ENCODE measurements around the gene SAMD9L. TPM values are rescaled to one million over a fixed set of nuclear protein-coding genes. Genes with fewer than 3 reads are reported as not detected.

Gene SAMD9L
- total and polyA plus RNA-seq, 2 donors from 2014 or later: 4.5 to 14.9 TPM

DNA sequence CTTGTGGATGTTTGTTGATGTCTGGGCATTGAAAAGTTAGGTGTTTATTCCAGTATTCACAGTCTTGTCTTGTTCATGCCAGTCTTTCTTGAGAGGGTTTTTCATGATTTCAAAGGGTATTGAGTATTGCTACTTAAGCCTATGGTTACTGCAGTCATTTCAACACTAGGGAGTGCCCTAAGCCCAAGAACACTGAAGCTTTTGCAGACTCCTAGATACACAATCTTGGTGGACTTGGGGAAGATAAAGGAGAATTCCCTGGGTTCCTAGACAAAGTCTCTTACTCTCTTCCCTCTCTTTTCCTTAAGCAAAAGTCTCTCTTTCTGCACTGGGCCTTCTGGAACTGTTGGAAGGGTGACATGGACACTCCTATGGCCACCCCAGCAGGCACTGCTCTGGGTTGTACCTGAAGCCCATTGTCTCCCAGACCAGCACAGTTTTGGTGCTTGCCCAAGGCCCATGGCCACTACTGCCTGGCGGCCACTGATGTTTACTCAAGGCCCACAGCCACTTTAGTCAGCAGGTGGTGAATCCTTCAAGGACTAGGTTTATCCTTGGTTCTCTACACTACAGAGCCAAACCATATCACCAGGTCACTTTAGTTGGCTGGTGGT lies 55.3 kb downstream of the SAMD9L start:
- Histone ChIP-seq H3K27ac (ENCODE audit: low read depth in 2 of 2, low read length in 2 of 2) (no peak overlapping the region), H3K36me3 (ENCODE audit: control insufficient read depth in 2 of 3, insufficient read depth in 3 of 3, low read length in 3 of 3) (no peaks in the 10 kb centered on the region), H3K9ac (ENCODE audit: low read length in 3 of 3) (no peak overlapping the region), H3K27me3 (ENCODE audit: control insufficient read depth, insufficient read depth, low read length) (no peaks in the 10 kb centered on the region), H3K9me3 (ENCODE audit: control insufficient read depth in 2 of 3, insufficient read depth in 1 of 3, low read length in 3 of 3) (no peaks in the 10 kb centered on the region), H3K4me3 (ENCODE audit: low read length in 3 of 3) (no peak overlapping the region), H3K4me1 (ENCODE audit: control insufficient read depth in 2 of 3, insufficient read depth in 2 of 3, low read depth in 1 of 3, low read length in 3 of 3) (no peaks in the 10 kb centered on the region)
- DNase-seq (no peak), FAIRE-seq (no peak)
- TF ChIP-seq, protein P1, sequence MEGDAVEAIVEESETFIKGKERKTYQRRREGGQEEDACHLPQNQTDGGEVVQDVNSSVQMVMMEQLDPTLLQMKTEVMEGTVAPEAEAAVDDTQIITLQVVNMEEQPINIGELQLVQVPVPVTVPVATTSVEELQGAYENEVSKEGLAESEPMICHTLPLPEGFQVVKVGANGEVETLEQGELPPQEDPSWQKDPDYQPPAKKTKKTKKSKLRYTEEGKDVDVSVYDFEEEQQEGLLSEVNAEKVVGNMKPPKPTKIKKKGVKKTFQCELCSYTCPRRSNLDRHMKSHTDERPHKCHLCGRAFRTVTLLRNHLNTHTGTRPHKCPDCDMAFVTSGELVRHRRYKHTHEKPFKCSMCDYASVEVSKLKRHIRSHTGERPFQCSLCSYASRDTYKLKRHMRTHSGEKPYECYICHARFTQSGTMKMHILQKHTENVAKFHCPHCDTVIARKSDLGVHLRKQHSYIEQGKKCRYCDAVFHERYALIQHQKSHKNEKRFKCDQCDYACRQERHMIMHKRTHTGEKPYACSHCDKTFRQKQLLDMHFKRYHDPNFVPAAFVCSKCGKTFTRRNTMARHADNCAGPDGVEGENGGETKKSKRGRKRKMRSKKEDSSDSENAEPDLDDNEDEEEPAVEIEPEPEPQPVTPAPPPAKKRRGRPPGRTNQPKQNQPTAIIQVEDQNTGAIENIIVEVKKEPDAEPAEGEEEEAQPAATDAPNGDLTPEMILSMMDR (IDR thresholded peaks at IDR 0.05; ENCODE audit: borderline replicate concordance, extremely low read depth, insufficient read depth): no peak
- intact Hi-C loops (cut with DNase I): no loop called here

Other genes starting within 250 kb of the SAMD9L start
- gene SAMD9, start 30.4 kb downstream of the SAMD9L start, total RNA-seq: 11.0 TPM
- gene SAMD9, start 30.4 kb downstream of the SAMD9L start, polyA plus RNA-seq (ENCODE audit: insufficient read depth, low read depth, low replicate concordance): 2.2 TPM
- 2.5 TPM for gene HEPACAM2, start 78.1 kb upstream of the SAMD9L start, total RNA-seq
- gene HEPACAM2, start 78.1 kb upstream of the SAMD9L start, polyA plus RNA-seq (ENCODE audit: insufficient read depth, low read depth, low replicate concordance): 15.1 TPM
- 33.8 TPM for gene VPS50, start 84.0 kb upstream of the SAMD9L start, total RNA-seq
- 12.9 TPM for gene VPS50, start 84.0 kb upstream of the SAMD9L start, polyA plus RNA-seq (ENCODE audit: insufficient read depth, low read depth, low replicate concordance)

Measured in kidney (tissue), 14 donors.